ENCODE measurements around the gene PTPRD. TPM values are rescaled to one million over a fixed set of nuclear protein-coding genes. Genes with fewer than 3 reads are reported as not detected.

PTPRD gene
- total RNA-seq, 1 experiment from 2014 or later, result not detected

- Histone ChIP-seq H3K36me3 (ENCODE audit: control insufficient read depth, insufficient read depth, low read length) (no peaks in the 10 kb centered on the region), H3K9me3 (ENCODE audit: control insufficient read depth, insufficient read depth, low read depth, low read length) (no peaks in the 10 kb centered on the region), H3K4me1 (ENCODE audit: control insufficient read depth, insufficient read depth, low read length) (no peaks in the 10 kb centered on the region), H3K4me3 (ENCODE audit: low read depth in 2 of 2, low read length in 2 of 2) (no peak overlapping the region), H3K27me3 (ENCODE audit: control insufficient read depth, insufficient read depth, low read length) (no peaks in the 10 kb centered on the region), H3K27ac (ENCODE audit: low read length) (no peak overlapping the region)
- in situ Hi-C loops (cut with HindIII; ENCODE audit: low pct_unique_long_range_greater_than_20kb, low sequenced_read_pairs) (no loop called here), intact Hi-C loops (cut with micrococcal nuclease; ENCODE audit: unreplicated experiment) (no loop called here)
- CTCF ChIA-PET, result no interaction called here
- POLR2A ChIA-PET, result no interaction called here
- no TSS peak for BruUV-seq (replicated peaks)
- TF ChIP-seq CTCF (IDR thresholded peaks at IDR 0.05), result no peak
- TF ChIP-seq SIN3A (IDR thresholded peaks at IDR 0.05; ENCODE audit: borderline replicate concordance, insufficient read depth, low read depth, low read length), result no peak
- TF ChIP-seq REST (IDR thresholded peaks at IDR 0.05; ENCODE audit: insufficient read depth in 1 of 2, low read depth in 2 of 2, low read length in 1 of 2), result no peak
- no peak for TF ChIP-seq TCF7L2 (IDR thresholded peaks at IDR 0.05; ENCODE audit: low read depth, low read length)
- no peak for TF ChIP-seq POLR2AphosphoS5 (IDR thresholded peaks at IDR 0.05; ENCODE audit: low read depth, low read length)
- ATAC-seq, result no peak
- no peak for DNase-seq (ENCODE audit: low read depth, low spot score)
Measured at GRCh38 chr9:8879284-8879683, 1733.5 kb downstream of the PTPRD start.

- no peak overlapping the region for H3K27ac ChIP-seq (ENCODE audit: low read length)
- ATAC-seq, result no peak
- intact Hi-C loops (cut with micrococcal nuclease; ENCODE audit: unreplicated experiment) (no loop called here), in situ Hi-C loops (cut with HindIII; ENCODE audit: low pct_unique_long_range_greater_than_20kb, low sequenced_read_pairs) (no loop called here)
- H3K4me3 ChIP-seq (ENCODE audit: low read depth in 2 of 2, low read length in 2 of 2), result no peak overlapping the region
- no peak for TF ChIP-seq REST (IDR thresholded peaks at IDR 0.05; ENCODE audit: insufficient read depth in 1 of 2, low read depth in 2 of 2, low read length in 1 of 2)
- no peak for TF ChIP-seq SIN3A (IDR thresholded peaks at IDR 0.05; ENCODE audit: borderline replicate concordance, insufficient read depth, low read depth, low read length)
- no peak for TF ChIP-seq TCF7L2 (IDR thresholded peaks at IDR 0.05; ENCODE audit: low read depth, low read length)
- no peak for TF ChIP-seq POLR2AphosphoS5 (IDR thresholded peaks at IDR 0.05; ENCODE audit: low read depth, low read length)
- no peak for TF ChIP-seq CTCF (IDR thresholded peaks at IDR 0.05)
- POLR2A ChIA-PET, result no interaction called here
- no peak for DNase-seq (ENCODE audit: low read depth, low spot score)
- no peaks in the 10 kb centered on the region for H3K4me1 ChIP-seq (ENCODE audit: control insufficient read depth, insufficient read depth, low read length)
- H3K27me3 ChIP-seq (ENCODE audit: control insufficient read depth, insufficient read depth, low read length), result no peaks in the 10 kb centered on the region
- H3K36me3 ChIP-seq (ENCODE audit: control insufficient read depth, insufficient read depth, low read length), result no peaks in the 10 kb centered on the region
- CTCF ChIA-PET, result no interaction called here
- no peaks in the 10 kb centered on the region for H3K9me3 ChIP-seq (ENCODE audit: control insufficient read depth, insufficient read depth, low read depth, low read length)
- no TSS peak for BruUV-seq (replicated peaks)
Measured at GRCh38 chr9:8877753-8878494, 1734.9 kb downstream of the PTPRD start.
